ENCODE measurements around the gene GATA2.

GATA2 gene

GRCh38 chr3:128473180-128473519 is 19.9 kb downstream of the GATA2 start:
- DNase-seq (ENCODE audit: low spot score) = no peak

- no peak for DNase-seq (ENCODE audit: low spot score)
Measured at GRCh38 chr3:128472449-128473179, 20.4 kb downstream of the GATA2 start.

GRCh38 chr3:128471720-128472119 is 21.3 kb downstream of the GATA2 start:
- no peak for DNase-seq (ENCODE audit: low spot score)

- DNase-seq (ENCODE audit: low spot score) = no peak
Measured at GRCh38 chr3:128471110-128471509, 21.9 kb downstream of the GATA2 start.

- no peak for DNase-seq (ENCODE audit: low spot score)
Measured at GRCh38 chr3:128470134-128470899, 22.7 kb downstream of the GATA2 start.

GRCh38 chr3:128469556-128469955 is 23.4 kb downstream of the GATA2 start:
- no peak for DNase-seq (ENCODE audit: low spot score)

GRCh38 chr3:128468791-128469527 is 24.0 kb downstream of the GATA2 start:
- DNase-seq (ENCODE audit: low spot score) = no peak

GRCh38 chr3:128468285-128468790 is 24.7 kb downstream of the GATA2 start:
- no peak for DNase-seq (ENCODE audit: low spot score)

- DNase-seq (ENCODE audit: low spot score) = no peak
Measured at GRCh38 chr3:128466840-128467541, 26.0 kb downstream of the GATA2 start, which contains the start of gene DNAJB8. TSS of gene DNAJB8 (minus strand) at chr3:128466890. CDS start at chr3:128463245, 3,645 bp downstream.

GRCh38 chr3:128464702-128465101 is 28.3 kb downstream of the GATA2 start:
- DNase-seq (ENCODE audit: low spot score) = no peak

GRCh38 chr3:128464188-128464587 is 28.8 kb downstream of the GATA2 start:
- no peak for DNase-seq (ENCODE audit: low spot score)

- no peak for DNase-seq (ENCODE audit: low spot score)
Measured at GRCh38 chr3:128463771-128464170, 29.2 kb downstream of the GATA2 start.

- no peak for DNase-seq (ENCODE audit: low spot score)
Measured at GRCh38 chr3:128463354-128463753, 29.6 kb downstream of the GATA2 start.

- no peak for DNase-seq (ENCODE audit: low spot score)
Measured at GRCh38 chr3:128462931-128463330, 30.1 kb downstream of the GATA2 start.

GRCh38 chr3:128462341-128462910 is 30.6 kb downstream of the GATA2 start:
- no peak for DNase-seq (ENCODE audit: low spot score)

- DNase-seq (ENCODE audit: low spot score) = no peak
Measured at GRCh38 chr3:128461731-128462130, 31.3 kb downstream of the GATA2 start.

- no peak for DNase-seq (ENCODE audit: low spot score)
Measured at GRCh38 chr3:128459461-128459820, 33.6 kb downstream of the GATA2 start.

GRCh38 chr3:128458746-128459460 is 34.1 kb downstream of the GATA2 start:
- DNase-seq (ENCODE audit: low spot score) = no peak

- DNase-seq (ENCODE audit: low spot score) = no peak
Measured at GRCh38 chr3:128457937-128458336, 35.1 kb downstream of the GATA2 start.

- no peak for DNase-seq (ENCODE audit: low spot score)
Measured at GRCh38 chr3:128456776-128457715, 36.0 kb downstream of the GATA2 start.
